ENCODE data around the gene KIRREL3.
"Not testable (repeated sequence)": the region's sequence is repeated elsewhere in the genome, so short reads cannot be mapped to it uniquely, and the experiment has no call there.

Gene KIRREL3

GRCh38 chr11:126382641-126383040, 617.9 kb downstream of the KIRREL3 start:
- H3K27me3 ChIP-seq (ENCODE audit: insufficient read depth, low read length); H3K4me3 ChIP-seq (ENCODE audit: low read depth, low read length); H2AFZ ChIP-seq (ENCODE audit: low read length, unreplicated experiment); H3K4me1 ChIP-seq (ENCODE audit: control insufficient read depth, insufficient read depth, low read length, unreplicated experiment); H3K27ac ChIP-seq (ENCODE audit: low read depth, low read length); H3K36me3 ChIP-seq (ENCODE audit: insufficient read depth, low read length): not testable (repeated sequence)
- peaks cover 29% of the 10 kb centered on the region for H3K79me2 ChIP-seq (ENCODE audit: control insufficient read depth, insufficient read depth, low read length, unreplicated experiment)

DNA sequence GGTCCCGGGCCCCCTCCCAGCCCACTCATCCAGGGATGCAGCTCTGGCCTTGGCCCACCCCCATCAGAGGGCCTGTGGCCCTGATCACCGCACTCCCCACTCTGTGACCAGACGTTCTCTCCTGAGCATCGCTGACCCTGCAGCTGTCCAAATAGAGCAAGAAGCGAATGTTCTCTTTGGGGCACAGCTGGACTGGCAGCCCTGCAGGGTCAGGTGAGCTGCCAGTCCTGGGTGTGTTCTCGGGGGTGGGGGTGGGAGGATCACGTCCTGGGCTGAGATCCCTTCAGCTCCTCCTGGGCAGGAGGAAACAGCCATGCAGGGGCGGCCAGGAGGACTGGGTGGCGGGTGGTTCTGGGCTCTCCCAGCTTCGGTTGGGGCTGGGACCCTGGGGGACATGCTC, 618.6 kb downstream of the KIRREL3 start:
- H3K36me3 ChIP-seq (ENCODE audit: insufficient read depth, low read length); H3K27me3 ChIP-seq (ENCODE audit: insufficient read depth, low read length); H2AFZ ChIP-seq (ENCODE audit: low read length, unreplicated experiment); H3K4me3 ChIP-seq (ENCODE audit: low read depth, low read length); H3K27ac ChIP-seq (ENCODE audit: low read depth, low read length); H3K4me1 ChIP-seq (ENCODE audit: control insufficient read depth, insufficient read depth, low read length, unreplicated experiment): not testable (repeated sequence)
- peaks cover 26% of the 10 kb centered on the region for H3K79me2 ChIP-seq (ENCODE audit: control insufficient read depth, insufficient read depth, low read length, unreplicated experiment)

GRCh38 chr11:126380909-126381308, 619.7 kb downstream of the KIRREL3 start:
- Histone ChIP-seq H3K36me3 (ENCODE audit: insufficient read depth, low read length) (no peaks in the 10 kb centered on the region), H2AFZ (ENCODE audit: low read length, unreplicated experiment) (no peak overlapping the region), H3K4me3 (ENCODE audit: low read depth, low read length) (no peak overlapping the region), H3K4me1 (ENCODE audit: control insufficient read depth, insufficient read depth, low read length, unreplicated experiment) (no peaks in the 10 kb centered on the region), H3K79me2 (ENCODE audit: control insufficient read depth, insufficient read depth, low read length, unreplicated experiment) (peaks cover 34% of the 10 kb centered on the region), H3K27me3 (ENCODE audit: insufficient read depth, low read length) (no peaks in the 10 kb centered on the region), H3K27ac (ENCODE audit: low read depth, low read length) (no peak overlapping the region)

DNA sequence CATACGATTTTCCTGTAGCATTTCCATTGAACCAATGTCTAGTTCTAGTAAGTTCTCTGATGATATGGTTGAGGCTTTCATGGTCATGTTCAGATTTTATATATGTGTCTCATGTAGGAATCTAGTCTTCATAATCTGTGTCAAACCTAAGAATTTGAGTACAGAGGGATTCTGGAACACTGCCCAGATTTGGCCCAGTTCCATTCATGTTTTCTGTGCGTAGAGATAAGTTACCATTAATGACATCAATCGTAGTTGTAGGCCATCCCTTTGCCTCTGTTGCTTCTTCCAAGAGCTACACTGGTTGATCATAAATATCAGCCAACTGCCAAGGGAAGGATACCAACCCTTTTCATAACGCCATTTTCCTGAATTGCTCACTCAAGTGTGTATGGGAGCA, 621.8 kb downstream of the KIRREL3 start:
- no peaks in the 10 kb centered on the region for H3K36me3 ChIP-seq (ENCODE audit: insufficient read depth, low read length)
- no peaks in the 10 kb centered on the region for H3K27me3 ChIP-seq (ENCODE audit: insufficient read depth, low read length)
- H3K79me2 ChIP-seq (ENCODE audit: control insufficient read depth, insufficient read depth, low read length, unreplicated experiment) = peaks cover 43% of the 10 kb centered on the region
- H2AFZ ChIP-seq (ENCODE audit: low read length, unreplicated experiment) = no peak overlapping the region
- H3K4me3 ChIP-seq (ENCODE audit: low read depth, low read length) = no peak overlapping the region
- no peak overlapping the region for H3K27ac ChIP-seq (ENCODE audit: low read depth, low read length)
- no peaks in the 10 kb centered on the region for H3K4me1 ChIP-seq (ENCODE audit: control insufficient read depth, insufficient read depth, low read length, unreplicated experiment)

DNA sequence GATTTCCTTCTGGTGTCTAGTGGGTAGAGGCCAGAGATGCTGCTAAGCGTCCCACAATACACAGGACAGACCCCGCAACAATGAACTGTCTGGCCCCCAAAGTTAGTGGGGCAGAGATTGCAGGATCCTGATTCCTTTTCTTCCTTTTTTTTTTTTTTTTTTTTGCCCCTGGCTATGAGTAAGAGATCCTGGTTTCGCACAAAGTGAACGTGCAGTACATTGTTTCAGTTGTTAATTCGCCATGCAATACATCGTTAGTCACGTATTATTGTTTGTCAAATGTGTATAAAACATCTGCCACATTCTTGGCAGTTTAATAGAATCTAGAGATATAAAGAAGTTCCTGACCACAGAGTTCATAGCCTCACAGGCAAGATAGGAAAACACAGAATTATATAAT, 624.8 kb downstream of the KIRREL3 start:
- H3K27ac ChIP-seq (ENCODE audit: low read depth, low read length) = no peak overlapping the region
- H3K36me3 ChIP-seq (ENCODE audit: insufficient read depth, low read length) = no peaks in the 10 kb centered on the region
- H3K4me3 ChIP-seq (ENCODE audit: low read depth, low read length) = no peak overlapping the region
- H2AFZ ChIP-seq (ENCODE audit: low read length, unreplicated experiment) = no peak overlapping the region
- H3K27me3 ChIP-seq (ENCODE audit: insufficient read depth, low read length) = no peaks in the 10 kb centered on the region
- peaks cover 53% of the 10 kb centered on the region for H3K79me2 ChIP-seq (ENCODE audit: control insufficient read depth, insufficient read depth, low read length, unreplicated experiment)
- H3K4me1 ChIP-seq (ENCODE audit: control insufficient read depth, insufficient read depth, low read length, unreplicated experiment) = peaks cover 8% of the 10 kb centered on the region

DNA sequence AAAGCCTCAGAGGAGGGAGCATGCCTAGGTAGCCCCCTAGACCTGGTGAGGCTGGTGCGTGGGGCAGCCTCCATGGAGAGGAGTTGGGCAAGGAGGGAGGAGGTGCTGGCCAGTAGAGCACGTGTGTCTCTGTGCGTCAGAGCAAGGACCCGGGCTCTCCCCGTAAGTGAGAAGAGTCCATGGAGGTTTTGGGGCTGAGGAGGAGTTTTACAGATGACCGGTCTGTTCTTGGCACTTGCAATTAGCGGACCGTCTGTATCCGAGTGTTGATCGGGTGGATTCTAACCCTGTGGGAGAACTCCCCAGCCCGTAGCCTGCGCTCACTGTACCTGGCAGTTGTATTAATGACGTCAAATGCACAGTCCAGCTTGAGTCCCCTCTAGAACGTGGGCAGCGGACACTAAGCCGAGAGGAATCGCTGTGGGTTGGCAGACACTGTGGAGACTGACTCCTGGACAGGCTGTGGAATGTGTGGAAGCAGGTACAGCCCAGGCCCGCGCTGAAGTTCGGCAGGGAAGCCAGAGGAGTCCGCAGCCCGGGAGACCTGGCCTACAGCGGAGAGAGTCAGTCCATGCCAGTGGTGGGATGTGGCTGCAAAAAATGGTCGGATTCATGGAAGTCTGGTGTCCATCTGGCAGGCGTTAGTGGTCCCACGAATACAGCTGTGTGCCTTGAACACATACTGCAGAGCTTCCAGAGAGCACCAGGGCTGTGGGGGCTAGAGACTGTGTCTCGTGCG, 625.8 kb downstream of the KIRREL3 start:
- not testable (repeated sequence) for H3K4me1 ChIP-seq (ENCODE audit: control insufficient read depth, insufficient read depth, low read length, unreplicated experiment); H3K27ac ChIP-seq (ENCODE audit: low read depth, low read length); H3K36me3 ChIP-seq (ENCODE audit: insufficient read depth, low read length); H2AFZ ChIP-seq (ENCODE audit: low read length, unreplicated experiment); H3K4me3 ChIP-seq (ENCODE audit: low read depth, low read length); H3K27me3 ChIP-seq (ENCODE audit: insufficient read depth, low read length)
- H3K79me2 ChIP-seq (ENCODE audit: control insufficient read depth, insufficient read depth, low read length, unreplicated experiment) = peaks cover 50% of the 10 kb centered on the region

- H3K4me3 ChIP-seq (ENCODE audit: low read depth, low read length); H2AFZ ChIP-seq (ENCODE audit: low read length, unreplicated experiment); H3K27me3 ChIP-seq (ENCODE audit: insufficient read depth, low read length); H3K4me1 ChIP-seq (ENCODE audit: control insufficient read depth, insufficient read depth, low read length, unreplicated experiment); H3K27ac ChIP-seq (ENCODE audit: low read depth, low read length); H3K36me3 ChIP-seq (ENCODE audit: insufficient read depth, low read length): not testable (repeated sequence)
- peaks cover 45% of the 10 kb centered on the region for H3K79me2 ChIP-seq (ENCODE audit: control insufficient read depth, insufficient read depth, low read length, unreplicated experiment)
Observed at GRCh38 chr11:126373389-126374066, 627.0 kb downstream of the KIRREL3 start.

Measured in ACC112 (cell line).